GM12878 (cell line): ENCODE measurements around the gene INHA. TPM values are rescaled to one million over a fixed set of nuclear protein-coding genes. Genes with fewer than 3 reads are reported as not detected.

ENCODE experiments used
- ATAC-seq: fragments of 200-7000 bp; cut with Tn5 transposase; 3 replicates; pipeline ENCODE4 v1.9.1; 2020; ENCODE audit warnings: mild to moderate bottlenecking, moderate library complexity
- BruUV-seq: library from RNA; stranded (reverse); fragments of 400-500 nt; replicated peaks from 2 replicates; lab custom pipeline; 2021; lab: Mats Ljungman, UMichigan
- CTCF ChIA-PET: fragments of 300-600 bp; sonication (Branson Sonifier 250); formaldehyde crosslinking; extraction: SDS; loops from one replicate; lab custom pipeline; 2021; ENCODE audit warnings: inconsistent platforms; lab: Yijun Ruan, JAX
- POLR2A ChIA-PET: fragments of 350-600 bp; formaldehyde crosslinking; extraction: SDS; loops from one replicate; lab custom pipeline; 2021; ENCODE audit warnings: inconsistent platforms; lab: Charles Lee
- RAD21 ChIA-PET: fragments of 300-600 bp; sonication (Branson Sonifier 250); formaldehyde crosslinking; loops from one replicate; lab custom pipeline; 2023; ENCODE audit warnings: antibody characterized with exemption; ENCODE audit not compliant: unreplicated experiment; lab: Charles Lee
- SMC1A ChIA-PET: fragments of 300-600 bp; sonication (Branson Sonifier 250); formaldehyde crosslinking; loops from one replicate; lab custom pipeline; 2023; ENCODE audit not compliant: unreplicated experiment, uncharacterized antibody; lab: Charles Lee
- DNase-seq: peaks from one replicate; pipeline ENCODE4 v3.0.0-alpha.2; 2011; ENCODE audit warnings: low read depth, low spot score
- FAIRE-seq: peaks from 3 replicates; lab custom pipeline; 2011; peaks lifted over from hg19 to GRCh38; lab: Jason Lieb, UNC
- H2AFZ ChIP-seq: 2 replicates; pipeline ENCODE4 v1.6.0; 2011; ENCODE audit warnings: low read depth, low read length, control low read depth; ENCODE audit not compliant: control insufficient read depth
- H3K27ac ChIP-seq: 2 replicates; pipeline ENCODE4 v1.5.1; 2011; ENCODE audit warnings: control low read depth; ENCODE audit not compliant: control insufficient read depth, insufficient read depth
- H3K27me3 ChIP-seq, 2 experiments: replicated peaks in 1 of 2; 2 replicates each; pipeline versions ENCODE4 v1.6.0 to v1.6.1; 2011; ENCODE audit warnings: low read length in 1 of 2; ENCODE audit not compliant: control insufficient read depth in 2 of 2, insufficient read depth in 2 of 2
- H3K36me3 ChIP-seq, 2 experiments: 2 replicates each; pipeline ENCODE4 v1.5.1; 2011; ENCODE audit warnings: low read length in 1 of 2; ENCODE audit not compliant: control insufficient read depth in 2 of 2, insufficient read depth in 2 of 2
- H3K4me1 ChIP-seq: 2 replicates; pipeline ENCODE4 v1.6.1; 2011; ENCODE audit warnings: mild to moderate bottlenecking, low read length, moderate library complexity, mixed read lengths; ENCODE audit not compliant: control insufficient read depth, insufficient read depth
- H3K4me2 ChIP-seq: 2 replicates; pipeline ENCODE4 v1.6.0; 2011; ENCODE audit warnings: control low read depth; ENCODE audit not compliant: control insufficient read depth, insufficient read depth
- H3K4me3 ChIP-seq: fragments of 200-600 bp; sonication (generic); 2 replicates; pipeline ENCODE4 v1.5.1; 2016
- H3K79me2 ChIP-seq: 2 replicates; pipeline ENCODE4 v1.6.0; 2011; ENCODE audit warnings: low read length; ENCODE audit not compliant: control insufficient read depth, insufficient read depth
- H3K9ac ChIP-seq: 2 replicates; pipeline ENCODE4 v1.8.0; 2011; ENCODE audit warnings: low read length, control low read depth, mixed read lengths; ENCODE audit not compliant: control insufficient read depth, insufficient read depth
- H3K9me3 ChIP-seq: replicated peaks from 3 replicates; pipeline ENCODE4 v1.5.1; 2011; ENCODE audit warnings: mild to moderate bottlenecking, low read length; ENCODE audit not compliant: control insufficient read depth, insufficient read depth
- H4K20me1 ChIP-seq: 2 replicates; pipeline ENCODE4 v1.6.0; 2011; ENCODE audit not compliant: control insufficient read depth, insufficient read depth
- ESRRA ChIP-seq: IDR thresholded peaks from 2 replicates; pipeline ENCODE4 v1.6.1; 2012; ENCODE audit warnings: mild to moderate bottlenecking, low read length, improper control_type of control experiment
- JUNB ChIP-seq: IDR thresholded peaks from 2 replicates; pipeline ENCODE4 v1.6.1; 2016; ENCODE audit warnings: antibody characterized with exemption, mild to moderate bottlenecking
- PBX3 ChIP-seq: IDR thresholded peaks from 2 replicates; pipeline ENCODE4 v1.6.1; 2011; ENCODE audit warnings: mild to moderate bottlenecking, low read depth, low read length, moderate library complexity; ENCODE audit not compliant: insufficient replicate concordance
- RAD51 ChIP-seq: fragments of 450-650 bp; IDR thresholded peaks from 2 replicates; pipeline ENCODE4 v1.6.1; 2016; ENCODE audit warnings: moderate library complexity, mild to moderate bottlenecking, inconsistent platforms
- SMAD1 ChIP-seq: fragments of 450-650 bp; IDR thresholded peaks from 2 replicates; pipeline ENCODE4 v1.6.1; 2018; ENCODE audit warnings: mild to moderate bottlenecking, low read depth; ENCODE audit not compliant: partially characterized antibody
- SRF ChIP-seq, 2 experiments: IDR thresholded peaks; 2 replicates each; pipeline ENCODE4 v1.6.1; 2011; ENCODE audit warnings: low read depth in 2 of 2, low read length in 2 of 2, mild to moderate bottlenecking in 1 of 2, moderate library complexity in 1 of 2
- WGBS: methylation state at CpG from one replicate; pipeline ENCODE4 v1.1.6; 2016; ENCODE audit warnings: low lambda C conversion rate; ENCODE audit not compliant: insufficient replicate concordance, insufficient coverage; ENCODE audit errors: missing lambda C conversion rate; 5-methylcytosine and 5-hydroxymethylcytosine counted together
- in situ Hi-C: fragments of 300-500 bp; cut with MboI; formaldehyde crosslinking; loops from 9 replicates; pipeline ENCODE4 v1.14.3; 2018; ENCODE audit warnings: mixed read lengths
- intact Hi-C: fragments of 100-400 bp; cut with micrococcal nuclease; formaldehyde crosslinking; loops from one replicate; pipeline ENCODE4 v1.14.2; 2022; ENCODE audit not compliant: unreplicated experiment
- polyA plus RNA-seq, 11 experiments: library from polyadenylated mRNA; depleted of rRNA in 4 of 11; unstranded in 6 of 11; stranded (reverse) in 5 of 11; fragments of >200 nt; fragmentation: Nextera tagmentation in 4 of 11; fragmentation: Illumina TruSeq in 1 of 11; extraction: Ambion mirVana in 4 of 11; extraction: Trizol in 1 of 11; gene quantifications; 1 replicate in 1 of 11; 2 replicates in 10 of 11; pipeline versions ENCODE4 v1.2.1 to v1.2.3, GENCODE V29; 2011 to 2016; ENCODE audit warnings: inconsistent platforms in 2 of 11, missing spikeins in 2 of 11, low read depth in 1 of 11
- total RNA-seq, 4 experiments: library from RNA; depleted of rRNA in 3 of 4; stranded (reverse); fragments of >200 nt in 3 of 4; fragmentation: Illumina TruSeq in 1 of 4; extraction: Trizol in 1 of 4; gene quantifications; 2 replicates each; pipeline versions ENCODE4 v1.2.1 to v1.2.3, GENCODE V29; 2013 to 2021

INHA gene
- total and polyA plus RNA-seq, 10 of the 15 experiments (the other 5 are each of a cell fraction or from before 2014, with no cell fraction given): not detected

- TF ChIP-seq PBX3: no peak
- no peak for TF ChIP-seq ESRRA
- no peak for TF ChIP-seq RAD51
- TF ChIP-seq JUNB: no peak
Observed at GRCh38 chr2:219613461-219614070, 41.5 kb downstream of the INHA start (continued).

GRCh38 chr2:219614076-219614860 is 42.2 kb downstream of the INHA start:
- WGBS: 98% methylated on average over 11 of the region's 11 CpGs
- RAD21 ChIA-PET: no interaction called here
- in situ Hi-C loops (no loop called here), intact Hi-C loops (no loop called here)
- POLR2A ChIA-PET: no interaction called here
- no peak for FAIRE-seq
- no TSS peak for BruUV-seq
- Histone ChIP-seq H3K4me1 (0 out of 2 replicates have a peak, but pooled peaks cover 4% of the 10 kb centered on the region), H3K36me3 (peaks cover 0 to 2% of the 10 kb centered on the region in 2 experiments; a peak in 2 of 4 replicates), H3K9me3 (no peaks in the 10 kb centered on the region), H3K9ac (no peak overlapping the region), H3K27me3 (no peaks in the 10 kb centered on the region), H4K20me1 (no peaks in the 10 kb centered on the region), H3K4me3 (no peak overlapping the region)
- SMC1A ChIA-PET: no interaction called here
- CTCF ChIA-PET: no interaction called here
- TF ChIP-seq SMAD1: no peak
- TF ChIP-seq SRF (IDR thresholded peaks at IDR 0.05; ENCODE audit: low read depth in 2 of 2, low read length in 2 of 2): no peak
- TF ChIP-seq, all 136 proteins: peak for 0
- H2AFZ ChIP-seq: no peak overlapping the region
- no peak for DNase-seq
- H3K27ac ChIP-seq: no peak overlapping the region
- H3K79me2 ChIP-seq: no peaks in the 10 kb centered on the region
- ATAC-seq: no peak
- H3K4me2 ChIP-seq: no peak overlapping the region
